OCI-LY7 (cell line): ENCODE results near the gene BNIP3. TPM values are rescaled to one million over a fixed set of nuclear protein-coding genes. Genes with fewer than 3 reads are reported as not detected.

ENCODE experiments used
- BruUV-seq: library from RNA; stranded (reverse); fragments of 400-500 nt; replicated peaks from 2 replicates; lab custom pipeline; 2021; lab: Mats Ljungman, UMichigan
- CTCF ChIA-PET: fragments of 300-600 bp; sonication (Branson Sonifier 250); formaldehyde crosslinking; loops from one replicate; lab custom pipeline; 2022; ENCODE audit warnings: antibody characterized with exemption; ENCODE audit not compliant: unreplicated experiment; lab: Charles Lee
- POLR2A ChIA-PET: fragments of 300-600 bp; sonication (Branson Sonifier 250); formaldehyde crosslinking; loops from one replicate; lab custom pipeline; 2022; ENCODE audit warnings: antibody characterized with exemption; lab: Charles Lee
- DNase-seq: peaks from one replicate; pipeline ENCODE4 v3.0.0-alpha.2; 2015; ENCODE audit warnings: low spot score
- H2AFZ ChIP-seq: fragments of 200-600 bp; sonication (generic), shearing (Covaris generic); 2 replicates; pipeline ENCODE4 v1.6.1; 2014; ENCODE audit warnings: mild to moderate bottlenecking, antibody characterized with exemption, low read length, moderate library complexity
- H3K27ac ChIP-seq: fragments of 200-600 bp; sonication (generic); 2 replicates; pipeline ENCODE4 v1.5.1; 2014; ENCODE audit warnings: mixed run types, low read depth, mild to moderate bottlenecking, moderate library complexity, low read length, inconsistent platforms; ENCODE audit not compliant: poor library complexity, severe bottlenecking
- H3K36me3 ChIP-seq: fragments of 200-600 bp; sonication (generic); 2 replicates; pipeline ENCODE4 v1.6.1; 2014; ENCODE audit warnings: mild to moderate bottlenecking, antibody characterized with exemption, low read length, moderate library complexity, mixed read lengths; ENCODE audit not compliant: insufficient read depth
- H3K4me1 ChIP-seq: fragments of 200-600 bp; sonication (generic); 2 replicates; pipeline ENCODE4 v1.5.1; 2014; ENCODE audit warnings: mild to moderate bottlenecking, low read length; ENCODE audit not compliant: insufficient read depth, poor library complexity, severe bottlenecking
- H3K4me2 ChIP-seq: fragments of 200-600 bp; sonication (generic); 2 replicates; pipeline ENCODE4 v1.6.1; 2014; ENCODE audit warnings: mild to moderate bottlenecking, low read length
- H3K4me3 ChIP-seq: fragments of 200-600 bp; sonication (generic); 2 replicates; pipeline ENCODE4 v1.5.1; 2014; ENCODE audit warnings: mild to moderate bottlenecking, low read depth, low read length; ENCODE audit not compliant: poor library complexity, severe bottlenecking
- H3K79me2 ChIP-seq: fragments of 200-600 bp; sonication (generic); 2 replicates; pipeline ENCODE4 v1.6.1; 2016; ENCODE audit warnings: low read depth, mild to moderate bottlenecking, low read length, moderate library complexity, mixed read lengths; ENCODE audit not compliant: insufficient read depth
- H3K9me2 ChIP-seq: fragments of 200-600 bp; sonication (generic); 2 replicates; pipeline ENCODE4 v1.6.1; 2016; ENCODE audit warnings: mild to moderate bottlenecking, low read length, mixed read lengths; ENCODE audit not compliant: insufficient read depth
- H3K9me3 ChIP-seq: fragments of 200-600 bp; sonication (generic); 2 replicates; pipeline ENCODE4 v1.6.1; 2014; ENCODE audit warnings: mild to moderate bottlenecking, mixed run types, low read length, mixed read lengths
- H4K20me1 ChIP-seq: fragments of 200-600 bp; sonication (generic); 2 replicates; pipeline ENCODE4 v1.6.1; 2014; ENCODE audit warnings: mild to moderate bottlenecking, antibody characterized with exemption, low read length, moderate library complexity, mixed read lengths; ENCODE audit not compliant: insufficient read depth
- CTCF ChIP-seq: fragments of 200-600 bp; sonication (generic); conservative IDR thresholded peaks from 2 replicates; pipeline ENCODE4 v1.5.1; 2014; ENCODE audit warnings: mild to moderate bottlenecking, antibody characterized with exemption, low read length, moderate library complexity, mixed read lengths
- EZH2phosphoT487 ChIP-seq: fragments of 200-600 bp; sonication (generic); IDR thresholded peaks from 2 replicates; pipeline ENCODE4 v1.6.1; 2018; ENCODE audit warnings: low read depth, borderline replicate concordance, mild to moderate bottlenecking, mixed run types, antibody characterized with exemption, low read length, moderate library complexity, mixed read lengths
- intact Hi-C: fragments of 100-400 bp; cut with micrococcal nuclease; formaldehyde crosslinking; loops from one replicate; pipeline ENCODE4 v1.10.0; 2022; ENCODE audit not compliant: unreplicated experiment
- total RNA-seq, 2 experiments: library from RNA; depleted of rRNA in 1 of 2; stranded (reverse); fragments of >200 nt in 1 of 2; shearing (Covaris generic) in 1 of 2; gene quantifications; 2 replicates each; pipeline ENCODE4 v1.2.3, GENCODE V29; 2014 to 2022

BNIP3 gene
- total RNA-seq, 2 experiments from 2014 or later: 60.1 to 99.8 TPM

GRCh38 chr10:131979821-131980270 lies 1.9 kb downstream of the BNIP3 start:
- Histone ChIP-seq H3K27ac (no peak overlapping the region), H3K9me3 (no peaks in the 10 kb centered on the region), H4K20me1 (peaks cover 6% of the 10 kb centered on the region; the same call in 1 of the 2 replicates), H3K79me2 (peaks cover 51% of the 10 kb centered on the region; the same call in 1 of the 2 replicates), H3K4me3 (peak overlapping the region; percentile 83), H3K4me1 (peaks cover 28% of the 10 kb centered on the region), H3K4me2 (peak overlapping the region; percentile 47; the same call in 1 of the 2 replicates), H2AFZ (no peak overlapping the region), H3K36me3 (peaks cover 26% of the 10 kb centered on the region; the same call in 1 of the 2 replicates), H3K9me2 (no peaks in the 10 kb centered on the region)
- no TSS peak for BruUV-seq
- no peak for TF ChIP-seq CTCF
- no peak for TF ChIP-seq EZH2phosphoT487
- ChIA-PET POLR2A (no interaction called here), CTCF (no interaction called here)
- intact Hi-C loops: loop anchor here (10.0 kb wide), 1 partner anchor 165 kb away; no protein-coding TSS in a partner anchor
- DNase-seq: no peak

GRCh38 chr10:131979336-131979735 lies 2.4 kb downstream of the BNIP3 start:
- Histone ChIP-seq H2AFZ (no peak overlapping the region), H3K4me3 (peak overlapping the region; percentile 83), H3K4me2 (peak overlapping the region; percentile 47; the same call in 1 of the 2 replicates), H3K9me2 (no peaks in the 10 kb centered on the region), H3K9me3 (no peaks in the 10 kb centered on the region), H3K4me1 (peaks cover 28% of the 10 kb centered on the region), H4K20me1 (peaks cover 6% of the 10 kb centered on the region; the same call in 1 of the 2 replicates), H3K27ac (no peak overlapping the region), H3K36me3 (peaks cover 26% of the 10 kb centered on the region; the same call in 1 of the 2 replicates), H3K79me2 (peaks cover 56% of the 10 kb centered on the region; the same call in 1 of the 2 replicates)
- ChIA-PET CTCF (no interaction called here), POLR2A (interaction anchor here (0.6 kb wide), 1 partner anchor 401 kb away, joined by 4 read pairs; no protein-coding TSS in a partner anchor)
- intact Hi-C loops: no loop called here
- BruUV-seq: no TSS peak
- no peak for TF ChIP-seq EZH2phosphoT487
- TF ChIP-seq CTCF: no peak
- DNase-seq: no peak

GRCh38 chr10:131978851-131979250 lies 2.9 kb downstream of the BNIP3 start:
- no peak overlapping the region for H3K27ac ChIP-seq
- DNase-seq: no peak
- H3K79me2 ChIP-seq: peaks cover 57% of the 10 kb centered on the region; the same call in 1 of the 2 replicates
- peak overlapping the region; percentile 47; the same call in 1 of the 2 replicates for H3K4me2 ChIP-seq
- no peaks in the 10 kb centered on the region for H3K9me3 ChIP-seq
- H3K36me3 ChIP-seq: peaks cover 30% of the 10 kb centered on the region; the same call in 1 of the 2 replicates
- no peak for TF ChIP-seq CTCF
- peaks cover 6% of the 10 kb centered on the region; the same call in 1 of the 2 replicates for H4K20me1 ChIP-seq
- peaks cover 28% of the 10 kb centered on the region for H3K4me1 ChIP-seq
- CTCF ChIA-PET: no interaction called here
- H3K4me3 ChIP-seq: peak overlapping the region; percentile 83
- intact Hi-C loops: no loop called here
- H3K9me2 ChIP-seq: no peaks in the 10 kb centered on the region
- no peak overlapping the region for H2AFZ ChIP-seq
- POLR2A ChIA-PET: interaction anchor here (0.6 kb wide), 1 partner anchor 402 kb away, joined by 4 read pairs; no protein-coding TSS in a partner anchor
- BruUV-seq: no TSS peak
